Measurements from ENCODE around the gene KLB. TPM values are rescaled to one million over a fixed set of nuclear protein-coding genes. Genes with fewer than 3 reads are reported as not detected.

Gene KLB
- total RNA-seq, 4 donors from 2014 or later, result 0.05 to 0.13 TPM; not detected in 2

DNA sequence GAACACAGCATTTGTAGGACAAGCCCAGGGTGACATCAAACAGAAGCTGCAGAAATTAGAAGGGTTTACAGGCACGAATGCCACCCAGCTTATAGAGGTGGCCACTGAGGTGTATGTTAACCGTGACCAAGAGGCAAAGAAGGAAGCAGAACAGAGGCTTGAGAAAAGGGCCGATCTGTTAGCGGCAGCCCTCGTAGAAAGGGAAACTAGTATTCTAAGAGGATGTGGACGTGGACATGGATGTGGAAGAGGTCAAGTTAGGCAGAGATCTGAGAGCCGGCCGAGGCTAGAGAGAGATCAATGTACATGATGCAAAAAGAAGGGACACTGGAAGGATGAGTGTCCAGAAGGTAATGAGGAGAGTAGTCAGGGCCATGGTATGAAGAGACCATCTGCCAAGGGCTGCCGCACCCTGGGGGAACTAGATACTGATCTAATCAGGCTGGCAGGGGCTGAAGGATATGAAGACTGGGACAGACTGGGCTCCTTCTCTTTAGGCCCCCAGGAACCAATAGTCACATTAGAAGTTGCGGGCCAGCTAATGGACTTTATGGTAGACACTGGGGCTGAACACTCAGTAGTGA, 79.6 kb downstream of the KLB start:
- ATAC-seq, result no peak
- whole genome bisulfite sequencing, 2 donors (ENCODE audit: low coverage in 1 of 2), result 78 to 83% methylated on average over 2 to 10 of the region's 10 CpGs
- no peak overlapping the region for H3K4me3 ChIP-seq
- no peaks in the 10 kb centered on the region for H3K9me3 ChIP-seq
- no peaks in the 10 kb centered on the region for H3K36me3 ChIP-seq
- H3K27ac ChIP-seq, result no peak overlapping the region
- H3K4me1 ChIP-seq, result no peaks in the 10 kb centered on the region
- TF ChIP-seq POLR2A (IDR thresholded peaks at IDR 0.05) (no peak), POLR2AphosphoS5 (IDR thresholded peaks at IDR 0.05) (no peak), EP300 (IDR thresholded peaks at IDR 0.05) (no peak)
- TF ChIP-seq, protein P1, sequence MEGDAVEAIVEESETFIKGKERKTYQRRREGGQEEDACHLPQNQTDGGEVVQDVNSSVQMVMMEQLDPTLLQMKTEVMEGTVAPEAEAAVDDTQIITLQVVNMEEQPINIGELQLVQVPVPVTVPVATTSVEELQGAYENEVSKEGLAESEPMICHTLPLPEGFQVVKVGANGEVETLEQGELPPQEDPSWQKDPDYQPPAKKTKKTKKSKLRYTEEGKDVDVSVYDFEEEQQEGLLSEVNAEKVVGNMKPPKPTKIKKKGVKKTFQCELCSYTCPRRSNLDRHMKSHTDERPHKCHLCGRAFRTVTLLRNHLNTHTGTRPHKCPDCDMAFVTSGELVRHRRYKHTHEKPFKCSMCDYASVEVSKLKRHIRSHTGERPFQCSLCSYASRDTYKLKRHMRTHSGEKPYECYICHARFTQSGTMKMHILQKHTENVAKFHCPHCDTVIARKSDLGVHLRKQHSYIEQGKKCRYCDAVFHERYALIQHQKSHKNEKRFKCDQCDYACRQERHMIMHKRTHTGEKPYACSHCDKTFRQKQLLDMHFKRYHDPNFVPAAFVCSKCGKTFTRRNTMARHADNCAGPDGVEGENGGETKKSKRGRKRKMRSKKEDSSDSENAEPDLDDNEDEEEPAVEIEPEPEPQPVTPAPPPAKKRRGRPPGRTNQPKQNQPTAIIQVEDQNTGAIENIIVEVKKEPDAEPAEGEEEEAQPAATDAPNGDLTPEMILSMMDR (IDR thresholded peaks at IDR 0.05), result no peak
- H3K27me3 ChIP-seq, result no peaks in the 10 kb centered on the region

DNA sequence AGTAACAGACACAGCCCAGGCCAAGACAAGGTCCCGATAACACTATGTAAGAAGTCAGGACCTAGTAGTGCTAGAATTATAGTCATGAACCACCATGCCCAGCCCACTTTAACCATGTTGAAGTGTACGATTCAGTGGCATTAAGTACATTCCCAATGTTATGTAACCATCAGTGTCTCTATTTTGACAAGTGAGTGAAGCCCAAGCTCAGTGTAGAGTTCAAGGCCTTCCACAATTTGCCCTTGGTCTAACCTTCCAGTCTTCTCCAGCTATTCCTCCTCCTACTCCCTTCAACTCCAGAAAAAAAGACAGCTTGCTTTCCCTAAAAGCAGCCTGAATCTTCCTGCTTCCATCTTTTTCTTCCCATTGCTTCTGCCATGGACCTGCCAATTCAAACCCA, 83.6 kb downstream of the KLB start:
- H3K4me1 ChIP-seq, result no peaks in the 10 kb centered on the region
- no peak overlapping the region for H3K27ac ChIP-seq
- no peaks in the 10 kb centered on the region for H3K9me3 ChIP-seq
- WGBS, 2 donors (ENCODE audit: low coverage in 1 of 2), result 88 to 100% methylated on average over 2 of the region's 2 CpGs
- H3K4me3 ChIP-seq, result no peak overlapping the region
- no peaks in the 10 kb centered on the region for H3K27me3 ChIP-seq
- no peak for TF ChIP-seq EP300 (IDR thresholded peaks at IDR 0.05)
- TF ChIP-seq, protein P1 (IDR thresholded peaks at IDR 0.05), result no peak
- no peak for TF ChIP-seq POLR2AphosphoS5 (IDR thresholded peaks at IDR 0.05)
- TF ChIP-seq POLR2A (IDR thresholded peaks at IDR 0.05), result no peak
- ATAC-seq, result no peak
- no peaks in the 10 kb centered on the region for H3K36me3 ChIP-seq

DNA sequence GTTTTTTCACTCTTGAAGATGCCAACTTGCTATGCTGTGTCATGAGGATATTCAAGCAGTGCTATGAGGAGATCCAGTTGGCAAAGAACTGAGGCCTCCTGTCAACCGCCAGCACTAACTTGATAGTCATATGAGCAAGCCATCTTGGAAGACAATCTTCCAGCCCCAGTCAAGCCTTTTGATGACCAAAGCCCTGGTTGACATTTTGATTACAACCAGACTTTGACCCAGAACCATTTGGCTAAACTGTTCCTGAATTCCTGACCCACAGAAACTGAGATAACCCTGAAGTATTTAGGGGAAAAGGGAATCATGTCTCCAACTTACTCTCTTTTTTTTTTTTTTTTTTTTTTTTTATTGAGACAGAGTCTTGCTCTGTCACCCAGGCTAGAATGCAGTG, 87.6 kb downstream of the KLB start:
- Histone ChIP-seq H3K4me3 (no peak overlapping the region), H3K4me1 (peaks cover 0 to 9% (median 0%) of the 10 kb centered on the region in 3 donors), H3K36me3 (peaks cover 0 to 16% of the 10 kb centered on the region in 2 donors), H3K9me3 (no peaks in the 10 kb centered on the region), H3K27ac (no peak overlapping the region), H3K27me3 (no peaks in the 10 kb centered on the region)
- ATAC-seq, result no peak
- TF ChIP-seq POLR2A (IDR thresholded peaks at IDR 0.05), result no peak
- TF ChIP-seq EP300 (IDR thresholded peaks at IDR 0.05), result no peak
- TF ChIP-seq, protein P1 (IDR thresholded peaks at IDR 0.05), result no peak
- TF ChIP-seq POLR2AphosphoS5 (IDR thresholded peaks at IDR 0.05), result no peak
- 75 to 100% methylated on average over 1 of the region's 1 CpG for WGBS, 2 donors (ENCODE audit: low coverage in 1 of 2)

DNA sequence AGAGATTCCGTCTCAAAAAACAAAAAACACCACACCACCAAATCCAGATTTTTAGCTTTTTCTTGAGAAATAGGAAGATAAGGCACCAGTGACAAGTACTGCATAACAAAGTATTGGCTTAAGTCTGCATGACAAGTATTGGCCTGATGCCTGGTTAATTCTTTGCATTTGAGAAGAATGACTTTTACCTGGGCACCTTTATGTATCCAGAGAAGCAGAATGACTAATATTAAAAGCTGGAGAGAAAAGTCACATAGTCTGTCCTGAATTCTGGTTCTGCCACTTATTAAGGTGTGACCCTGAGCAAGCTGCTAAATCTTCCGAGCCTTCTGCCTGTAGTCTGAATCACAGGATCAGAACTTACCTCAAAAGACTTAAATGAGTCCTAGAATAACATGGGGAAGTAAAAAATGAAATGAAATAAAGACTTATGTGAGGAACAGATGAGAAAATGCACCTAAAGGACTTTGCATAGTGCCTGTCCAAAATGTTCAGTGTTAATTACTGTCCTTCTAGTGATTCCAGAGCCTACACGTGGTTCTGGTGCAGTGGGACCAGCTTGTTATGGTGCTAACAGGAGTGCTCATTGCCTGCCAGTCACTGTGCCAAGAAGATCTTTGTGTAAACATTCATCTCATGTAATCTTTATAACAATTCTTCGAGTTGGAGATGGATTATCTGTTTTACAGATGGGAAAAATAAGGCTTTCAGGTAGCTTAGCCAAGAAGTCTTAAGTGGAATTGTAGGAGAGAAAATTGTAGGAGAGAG, 88.9 kb downstream of the KLB start:
- TF ChIP-seq POLR2AphosphoS5 (IDR thresholded peaks at IDR 0.05) (no peak), POLR2A (IDR thresholded peaks at IDR 0.05) (no peak), EP300 (IDR thresholded peaks at IDR 0.05) (no peak)
- TF ChIP-seq, protein P1 (IDR thresholded peaks at IDR 0.05), result no peak
- WGBS, 2 donors (ENCODE audit: low coverage in 1 of 2), result 45 to 59% methylated on average over 4 of the region's 4 CpGs
- no peak overlapping the region for H3K4me3 ChIP-seq
- H3K9me3 ChIP-seq, result no peaks in the 10 kb centered on the region
- no peaks in the 10 kb centered on the region for H3K27me3 ChIP-seq
- peaks cover 0 to 9% (median 0%) of the 10 kb centered on the region in 3 donors for H3K4me1 ChIP-seq
- H3K27ac ChIP-seq, result no peak overlapping the region
- ATAC-seq, result no peak
- H3K36me3 ChIP-seq, result peaks cover 0 to 28% of the 10 kb centered on the region in 2 donors
